ENCODE data around the gene ADARB2. TPM values are rescaled to one million over a fixed set of nuclear protein-coding genes. Genes with fewer than 3 reads are reported as not detected.
"Not testable (repeated sequence)": the region's sequence is repeated elsewhere in the genome, so short reads cannot be mapped to it uniquely, and the experiment has no call there.

ADARB2 gene
- total and polyA plus RNA-seq, 4 experiments from 2014 or later, result 13.5 to 14.1 TPM; not detected in 2

GRCh38 chr10:1328161-1328823 lies 409.0 kb downstream of the ADARB2 start:
- H3K9me3 ChIP-seq (ENCODE audit: control insufficient read depth in 1 of 2, low read length in 2 of 2), result no peaks in the 10 kb centered on the region
- DNase-seq, result no peak
- H3K27me3 ChIP-seq (ENCODE audit: insufficient read depth, low read length), result peaks cover 3% of the 10 kb centered on the region
- POLR2A ChIA-PET (ENCODE audit: partially characterized antibody), result no interaction called here
- no peaks in the 10 kb centered on the region for H3K4me1 ChIP-seq (ENCODE audit: insufficient read depth, low read length)
- H3K4me3 Mint-ChIP-seq, result no peak overlapping the region
- H3K27ac ChIP-seq (ENCODE audit: low read depth, low read length), result no peak overlapping the region
- intact Hi-C loops (cut with micrococcal nuclease), result no loop called here
- peaks cover 0 to 4% (median 0%) of the 10 kb centered on the region in 8 donors for H3K9me3 Mint-ChIP-seq
- H3K4me3 ChIP-seq (ENCODE audit: low read length in 2 of 2), result no peak overlapping the region
- H3K36me3 Mint-ChIP-seq, result no peaks in the 10 kb centered on the region
- peaks cover 0 to 5% (median 2%) of the 10 kb centered on the region in 4 donors for H3K4me1 Mint-ChIP-seq
- H3K27ac Mint-ChIP-seq, result no peak overlapping the region
- no peaks in the 10 kb centered on the region for H3K36me3 ChIP-seq (ENCODE audit: insufficient read depth, low read length)
- CTCF ChIA-PET (ENCODE audit: partially characterized antibody), result no interaction called here
- H3K27me3 Mint-ChIP-seq, result peaks cover 3% of the 10 kb centered on the region in 2 donors

GRCh38 chr10:1327759-1328158 lies 409.6 kb downstream of the ADARB2 start:
- Mint-ChIP-seq H3K27ac (no peak overlapping the region), H3K4me1 (peaks cover 0 to 5% (median 2%) of the 10 kb centered on the region in 4 donors), H3K4me3 (no peak overlapping the region), H3K9me3 (peaks cover 0 to 4% (median 0%) of the 10 kb centered on the region in 8 donors), H3K27me3 (peaks cover 3% of the 10 kb centered on the region in 2 donors), H3K36me3 (no peaks in the 10 kb centered on the region)
- intact Hi-C loops (cut with micrococcal nuclease), result no loop called here
- Histone ChIP-seq H3K4me3 (ENCODE audit: low read length in 2 of 2) (no peak overlapping the region), H3K36me3 (ENCODE audit: insufficient read depth, low read length) (no peaks in the 10 kb centered on the region), H3K27ac (ENCODE audit: low read depth, low read length) (no peak overlapping the region), H3K4me1 (ENCODE audit: insufficient read depth, low read length) (no peaks in the 10 kb centered on the region), H3K27me3 (ENCODE audit: insufficient read depth, low read length) (peaks cover under 1% of the 10 kb centered on the region), H3K9me3 (ENCODE audit: control insufficient read depth in 1 of 2, low read length in 2 of 2) (no peaks in the 10 kb centered on the region)
- POLR2A ChIA-PET (ENCODE audit: partially characterized antibody), result no interaction called here
- CTCF ChIA-PET (ENCODE audit: partially characterized antibody), result no interaction called here
- DNase-seq, result no peak

GRCh38 chr10:1326514-1326913 lies 410.8 kb downstream of the ADARB2 start:
- H3K36me3 ChIP-seq (ENCODE audit: insufficient read depth, low read length); intact Hi-C loops (cut with micrococcal nuclease); DNase-seq; H3K4me3 ChIP-seq (ENCODE audit: low read length in 2 of 2); H3K4me1 ChIP-seq (ENCODE audit: insufficient read depth, low read length); CTCF ChIA-PET (ENCODE audit: partially characterized antibody); H3K4me1 Mint-ChIP-seq; H3K36me3 Mint-ChIP-seq; POLR2A ChIA-PET (ENCODE audit: partially characterized antibody); H3K27me3 Mint-ChIP-seq; H3K27me3 ChIP-seq (ENCODE audit: insufficient read depth, low read length); H3K9me3 Mint-ChIP-seq; H3K27ac Mint-ChIP-seq; H3K27ac ChIP-seq (ENCODE audit: low read depth, low read length); H3K9me3 ChIP-seq (ENCODE audit: control insufficient read depth in 1 of 2, low read length in 2 of 2): not testable (repeated sequence)
- H3K4me3 Mint-ChIP-seq, result peak overlapping the region in 1 of 8 donors; percentile 1

- peaks cover 10 to 13% of the 10 kb centered on the region in 2 donors for H3K27me3 Mint-ChIP-seq
- H3K4me1 Mint-ChIP-seq, result peaks cover 0 to 5% (median 2%) of the 10 kb centered on the region in 4 donors
- no peak overlapping the region for H3K27ac Mint-ChIP-seq
- no peaks in the 10 kb centered on the region for H3K27me3 ChIP-seq (ENCODE audit: insufficient read depth, low read length)
- H3K4me3 ChIP-seq (ENCODE audit: low read length in 2 of 2), result no peak overlapping the region
- ChIA-PET POLR2A (ENCODE audit: partially characterized antibody) (no interaction called here), CTCF (ENCODE audit: partially characterized antibody) (no interaction called here)
- H3K4me1 ChIP-seq (ENCODE audit: insufficient read depth, low read length), result no peaks in the 10 kb centered on the region
- peaks cover 0 to 4% (median 0%) of the 10 kb centered on the region in 8 donors for H3K9me3 Mint-ChIP-seq
- no peaks in the 10 kb centered on the region for H3K36me3 ChIP-seq (ENCODE audit: insufficient read depth, low read length)
- no peak overlapping the region for H3K27ac ChIP-seq (ENCODE audit: low read depth, low read length)
- no peaks in the 10 kb centered on the region for H3K36me3 Mint-ChIP-seq
- no peaks in the 10 kb centered on the region for H3K9me3 ChIP-seq (ENCODE audit: control insufficient read depth in 1 of 2, low read length in 2 of 2)
- no peak overlapping the region for H3K4me3 Mint-ChIP-seq
- intact Hi-C loops (cut with micrococcal nuclease), result no loop called here
- no peak for DNase-seq
These were observed 412.4 kb downstream of the ADARB2 start for GRCh38 chr10:1324903-1325302.

GRCh38 chr10:1323951-1324350 lies 413.4 kb downstream of the ADARB2 start:
- Mint-ChIP-seq H3K36me3 (no peaks in the 10 kb centered on the region), H3K27ac (no peak overlapping the region), H3K4me3 (no peak overlapping the region), H3K4me1 (peaks cover 0 to 5% (median 2%) of the 10 kb centered on the region in 4 donors), H3K27me3 (peaks cover 10 to 14% of the 10 kb centered on the region in 2 donors), H3K9me3 (peaks cover 0 to 4% (median 0%) of the 10 kb centered on the region in 8 donors)
- H3K27ac ChIP-seq (ENCODE audit: low read depth, low read length), result no peak overlapping the region
- POLR2A ChIA-PET (ENCODE audit: partially characterized antibody), result no interaction called here
- CTCF ChIA-PET (ENCODE audit: partially characterized antibody), result no interaction called here
- H3K27me3 ChIP-seq (ENCODE audit: insufficient read depth, low read length), result no peaks in the 10 kb centered on the region
- no peaks in the 10 kb centered on the region for H3K9me3 ChIP-seq (ENCODE audit: control insufficient read depth in 1 of 2, low read length in 2 of 2)
- no peak overlapping the region for H3K4me3 ChIP-seq (ENCODE audit: low read length in 2 of 2)
- intact Hi-C loops (cut with micrococcal nuclease), result no loop called here
- no peaks in the 10 kb centered on the region for H3K4me1 ChIP-seq (ENCODE audit: insufficient read depth, low read length)
- no peaks in the 10 kb centered on the region for H3K36me3 ChIP-seq (ENCODE audit: insufficient read depth, low read length)
- DNase-seq, result no peak

- POLR2A ChIA-PET (ENCODE audit: partially characterized antibody), result no interaction called here
- CTCF ChIA-PET (ENCODE audit: partially characterized antibody), result no interaction called here
- H3K9me3 ChIP-seq (ENCODE audit: control insufficient read depth in 1 of 2, low read length in 2 of 2), result no peaks in the 10 kb centered on the region
- H3K36me3 Mint-ChIP-seq, result no peaks in the 10 kb centered on the region
- no peaks in the 10 kb centered on the region for H3K4me1 ChIP-seq (ENCODE audit: insufficient read depth, low read length)
- no peak overlapping the region for H3K4me3 ChIP-seq (ENCODE audit: low read length in 2 of 2)
- H3K36me3 ChIP-seq (ENCODE audit: insufficient read depth, low read length), result no peaks in the 10 kb centered on the region
- H3K27me3 Mint-ChIP-seq, result peaks cover 14 to 15% of the 10 kb centered on the region in 2 donors
- H3K4me1 Mint-ChIP-seq, result peaks cover 0 to 5% (median 0%) of the 10 kb centered on the region in 4 donors
- intact Hi-C loops (cut with micrococcal nuclease), result no loop called here
- no peak overlapping the region for H3K27ac ChIP-seq (ENCODE audit: low read depth, low read length)
- no peaks in the 10 kb centered on the region for H3K27me3 ChIP-seq (ENCODE audit: insufficient read depth, low read length)
- H3K4me3 Mint-ChIP-seq, result no peak overlapping the region
- H3K27ac Mint-ChIP-seq, result no peak overlapping the region
- DNase-seq, result no peak
- peaks cover 0 to 2% (median 0%) of the 10 kb centered on the region in 8 donors for H3K9me3 Mint-ChIP-seq
These were observed 416.5 kb downstream of the ADARB2 start for GRCh38 chr10:1320739-1321320.

- Mint-ChIP-seq H3K4me3 (no peak overlapping the region), H3K27ac (no peak overlapping the region), H3K27me3 (peaks cover 9% of the 10 kb centered on the region in 2 donors), H3K9me3 (no peaks in the 10 kb centered on the region), H3K36me3 (no peaks in the 10 kb centered on the region), H3K4me1 (no peaks in the 10 kb centered on the region)
- H3K27ac ChIP-seq (ENCODE audit: low read depth, low read length), result no peak overlapping the region
- ChIA-PET POLR2A (ENCODE audit: partially characterized antibody) (no interaction called here), CTCF (ENCODE audit: partially characterized antibody) (no interaction called here)
- intact Hi-C loops (cut with micrococcal nuclease), result no loop called here
- no peak for DNase-seq
- H3K4me3 ChIP-seq (ENCODE audit: low read length in 2 of 2), result no peak overlapping the region
- H3K36me3 ChIP-seq (ENCODE audit: insufficient read depth, low read length), result no peaks in the 10 kb centered on the region
- no peaks in the 10 kb centered on the region for H3K4me1 ChIP-seq (ENCODE audit: insufficient read depth, low read length)
- H3K9me3 ChIP-seq (ENCODE audit: control insufficient read depth in 1 of 2, low read length in 2 of 2), result no peaks in the 10 kb centered on the region
- H3K27me3 ChIP-seq (ENCODE audit: insufficient read depth, low read length), result no peaks in the 10 kb centered on the region
These were observed 420.5 kb downstream of the ADARB2 start for GRCh38 chr10:1316809-1317143.
